ENCODE data around the gene TMEM238L.

GRCh38 chr17:10805911-10806310 lies 2.0 kb upstream of the TMEM238L start:
- TF ChIP-seq POLR2A (IDR thresholded peaks at IDR 0.05; ENCODE audit: low read length) (no peak), GATA1 (IDR thresholded peaks at IDR 0.05; ENCODE audit: low read depth, low read length) (no peak)

All from erythroblast (primary cell).